DOHH2 (cell line): ENCODE measurements around the gene ARHGEF12.

ENCODE experiments used
- EZH2phosphoT487 ChIP-seq: fragments of 200-600 bp; sonication (generic); IDR thresholded peaks from 2 replicates; pipeline ENCODE4 v1.6.1; 2017; ENCODE audit warnings: borderline replicate concordance, mild to moderate bottlenecking, antibody characterized with exemption, low read length, moderate library complexity, mixed read lengths
- TF ChIP-seq, protein P1 (sequence below): fragments of 200-600 bp; sonication (generic); IDR thresholded peaks from one replicate; pipeline ENCODE4 v1.5.1; 2014; ENCODE audit warnings: antibody characterized with exemption, mild to moderate bottlenecking, low read depth, low read length; ENCODE audit not compliant: poor library complexity, severe bottlenecking

DNA sequence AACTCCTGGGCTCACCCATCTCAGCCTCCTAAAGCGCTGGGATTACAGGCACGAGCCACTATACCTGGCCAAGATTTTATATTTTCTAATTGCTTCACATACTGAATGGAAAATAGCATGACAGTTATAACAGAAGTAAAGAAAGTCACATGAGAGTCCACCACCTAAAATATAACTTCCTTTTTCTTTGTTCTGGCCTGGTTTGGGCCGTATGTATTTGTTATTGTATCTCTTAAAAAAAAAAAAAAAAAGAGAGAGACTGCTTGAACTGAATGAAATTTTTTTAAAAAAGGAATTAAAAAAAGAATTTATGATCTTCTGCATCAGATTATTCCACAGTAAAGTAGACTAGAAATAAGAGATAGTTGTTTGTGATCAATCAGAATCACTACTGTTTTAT is 89.3 kb downstream of the ARHGEF12 start:
- TF ChIP-seq, protein P1, sequence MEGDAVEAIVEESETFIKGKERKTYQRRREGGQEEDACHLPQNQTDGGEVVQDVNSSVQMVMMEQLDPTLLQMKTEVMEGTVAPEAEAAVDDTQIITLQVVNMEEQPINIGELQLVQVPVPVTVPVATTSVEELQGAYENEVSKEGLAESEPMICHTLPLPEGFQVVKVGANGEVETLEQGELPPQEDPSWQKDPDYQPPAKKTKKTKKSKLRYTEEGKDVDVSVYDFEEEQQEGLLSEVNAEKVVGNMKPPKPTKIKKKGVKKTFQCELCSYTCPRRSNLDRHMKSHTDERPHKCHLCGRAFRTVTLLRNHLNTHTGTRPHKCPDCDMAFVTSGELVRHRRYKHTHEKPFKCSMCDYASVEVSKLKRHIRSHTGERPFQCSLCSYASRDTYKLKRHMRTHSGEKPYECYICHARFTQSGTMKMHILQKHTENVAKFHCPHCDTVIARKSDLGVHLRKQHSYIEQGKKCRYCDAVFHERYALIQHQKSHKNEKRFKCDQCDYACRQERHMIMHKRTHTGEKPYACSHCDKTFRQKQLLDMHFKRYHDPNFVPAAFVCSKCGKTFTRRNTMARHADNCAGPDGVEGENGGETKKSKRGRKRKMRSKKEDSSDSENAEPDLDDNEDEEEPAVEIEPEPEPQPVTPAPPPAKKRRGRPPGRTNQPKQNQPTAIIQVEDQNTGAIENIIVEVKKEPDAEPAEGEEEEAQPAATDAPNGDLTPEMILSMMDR, result no peak
- no peak for TF ChIP-seq EZH2phosphoT487
